ENCODE data around the gene INS.

GRCh38 chr11:2208691-2209369 lies 47.8 kb upstream of the INS start:
- peak in 2 of 6 experiments; percentile 13 to 33 for TF ChIP-seq CTCF (IDR thresholded peaks at IDR 0.05)
- no peak for TF ChIP-seq POLR2A (IDR thresholded peaks at IDR 0.05)
- no peak for TF ChIP-seq EP300 (IDR thresholded peaks at IDR 0.05)

Measured in upper lobe of left lung (tissue), 4 donors.